Measurements from ENCODE around the gene SMG6. TPM values are rescaled to one million over a fixed set of nuclear protein-coding genes. Genes with fewer than 3 reads are reported as not detected.

Gene SMG6
- total and polyA plus RNA-seq, 7 experiments from 2014 or later: 8.6 to 65.3 (median 52.7) TPM

GRCh38 chr17:2128011-2128410, 175.6 kb downstream of the SMG6 start:
- no peaks in the 10 kb centered on the region for H3K27me3 ChIP-seq (ENCODE audit: control insufficient read depth in 2 of 2, insufficient read depth in 2 of 2, low read length in 2 of 2)
- H3K27me3 Mint-ChIP-seq: no peaks in the 10 kb centered on the region
- H3K4me3 ChIP-seq (ENCODE audit: low read length): no peak overlapping the region
- peaks cover 13 to 35% (median 21%) of the 10 kb centered on the region in 7 donors for H3K4me1 Mint-ChIP-seq
- H3K4me3 Mint-ChIP-seq: no peak overlapping the region
- ChIA-PET POLR2A (no interaction called here), CTCF (interaction anchor here (0.6 kb wide), 1 partner anchor 37 kb away, joined by 3 read pairs; no protein-coding TSS in a partner anchor)
- peaks cover 0 to 26% (median 8%) of the 10 kb centered on the region in 5 donors for H3K36me3 Mint-ChIP-seq
- H3K27ac ChIP-seq (ENCODE audit: low read depth, low read length): no peak overlapping the region
- ATAC-seq (no peak), DNase-seq (no peak)
- no peaks in the 10 kb centered on the region for H3K9me3 Mint-ChIP-seq
- H3K27ac Mint-ChIP-seq: no peak overlapping the region
- no peaks in the 10 kb centered on the region for H3K9me3 ChIP-seq (ENCODE audit: control insufficient read depth in 2 of 3, low read length in 3 of 3)
- peaks cover 0 to 18% (median 0%) of the 10 kb centered on the region in 3 experiments for H3K36me3 ChIP-seq (ENCODE audit: control insufficient read depth in 2 of 3, insufficient read depth in 3 of 3, low read length in 3 of 3)
- peaks cover 0 to 16% of the 10 kb centered on the region in 2 donors for H3K4me1 ChIP-seq (ENCODE audit: control insufficient read depth in 2 of 2, insufficient read depth in 2 of 2, low read length in 2 of 2)
- intact Hi-C loops (cut with micrococcal nuclease): no loop called here

- Histone ChIP-seq H3K36me3 (ENCODE audit: control insufficient read depth in 2 of 3, insufficient read depth in 3 of 3, low read length in 3 of 3) (peaks cover 0 to 24% (median 0%) of the 10 kb centered on the region in 3 experiments), H3K9me3 (ENCODE audit: control insufficient read depth in 2 of 3, low read length in 3 of 3) (no peaks in the 10 kb centered on the region), H3K27me3 (ENCODE audit: control insufficient read depth in 2 of 2, insufficient read depth in 2 of 2, low read length in 2 of 2) (no peaks in the 10 kb centered on the region), H3K4me3 (ENCODE audit: low read length) (no peak overlapping the region), H3K4me1 (ENCODE audit: control insufficient read depth in 2 of 2, insufficient read depth in 2 of 2, low read length in 2 of 2) (peaks cover 0 to 16% of the 10 kb centered on the region in 2 donors), H3K27ac (ENCODE audit: low read depth, low read length) (no peak overlapping the region)
- Mint-ChIP-seq H3K9me3 (no peaks in the 10 kb centered on the region), H3K4me1 (peaks cover 13 to 28% (median 25%) of the 10 kb centered on the region in 7 donors), H3K4me3 (no peak overlapping the region), H3K36me3 (peaks cover 4 to 32% (median 12%) of the 10 kb centered on the region in 5 donors), H3K27me3 (no peaks in the 10 kb centered on the region), H3K27ac (no peak overlapping the region)
- no peak for ATAC-seq
- ChIA-PET CTCF (interaction anchor here (0.7 kb wide), 1 partner anchor 120 kb away, joined by 3 read pairs; no protein-coding TSS in a partner anchor), POLR2A (no interaction called here)
- intact Hi-C loops (cut with micrococcal nuclease): no loop called here
- DNase-seq: no peak
Observed at GRCh38 chr17:2125013-2125535, 178.5 kb downstream of the SMG6 start.

- Mint-ChIP-seq H3K4me1 (peaks cover 13 to 28% (median 24%) of the 10 kb centered on the region in 7 donors), H3K27me3 (no peaks in the 10 kb centered on the region), H3K9me3 (no peaks in the 10 kb centered on the region), H3K36me3 (peaks cover 4 to 35% (median 12%) of the 10 kb centered on the region in 5 donors), H3K4me3 (peak overlapping the region in 4 of 10 donors; percentile 10 to 78 (median 60)), H3K27ac (peak overlapping the region in 8 of 9 donors; percentile 3 to 88 (median 52))
- CTCF ChIA-PET: interaction anchor here (0.9 kb wide), 1 partner anchor 121 kb away, joined by 3 read pairs; no protein-coding TSS in a partner anchor
- DNase-seq (no peak), ATAC-seq (no peak)
- intact Hi-C loops (cut with micrococcal nuclease): no loop called here
- H3K9me3 ChIP-seq (ENCODE audit: control insufficient read depth in 2 of 3, low read length in 3 of 3): no peaks in the 10 kb centered on the region
- peaks cover 0 to 28% (median 0%) of the 10 kb centered on the region in 3 experiments for H3K36me3 ChIP-seq (ENCODE audit: control insufficient read depth in 2 of 3, insufficient read depth in 3 of 3, low read length in 3 of 3)
- POLR2A ChIA-PET: no interaction called here
- no peak overlapping the region for H3K27ac ChIP-seq (ENCODE audit: low read depth, low read length)
- H3K27me3 ChIP-seq (ENCODE audit: control insufficient read depth in 2 of 2, insufficient read depth in 2 of 2, low read length in 2 of 2): no peaks in the 10 kb centered on the region
- no peak overlapping the region for H3K4me3 ChIP-seq (ENCODE audit: low read length)
- H3K4me1 ChIP-seq (ENCODE audit: control insufficient read depth in 2 of 2, insufficient read depth in 2 of 2, low read length in 2 of 2): peaks cover 0 to 16% of the 10 kb centered on the region in 2 donors
Observed at GRCh38 chr17:2124391-2124790, 179.2 kb downstream of the SMG6 start.

GRCh38 chr17:2123375-2124251, 180.0 kb downstream of the SMG6 start:
- peaks cover 4 to 35% (median 12%) of the 10 kb centered on the region in 5 donors for H3K36me3 Mint-ChIP-seq
- ChIA-PET POLR2A (no interaction called here), CTCF (interaction anchor here (0.9 kb wide), 1 partner anchor 122 kb away, joined by 3 read pairs; no protein-coding TSS in a partner anchor)
- ATAC-seq: peak; percentile 78
- Histone ChIP-seq H3K9me3 (ENCODE audit: control insufficient read depth in 2 of 3, low read length in 3 of 3) (no peaks in the 10 kb centered on the region), H3K27ac (ENCODE audit: low read depth, low read length) (no peak overlapping the region), H3K36me3 (ENCODE audit: control insufficient read depth in 2 of 3, insufficient read depth in 3 of 3, low read length in 3 of 3) (peaks cover 0 to 28% (median 0%) of the 10 kb centered on the region in 3 experiments), H3K4me1 (ENCODE audit: control insufficient read depth in 2 of 2, insufficient read depth in 2 of 2, low read length in 2 of 2) (peaks cover 0 to 16% of the 10 kb centered on the region in 2 donors), H3K27me3 (ENCODE audit: control insufficient read depth in 2 of 2, insufficient read depth in 2 of 2, low read length in 2 of 2) (no peaks in the 10 kb centered on the region), H3K4me3 (ENCODE audit: low read length) (no peak overlapping the region)
- H3K27ac Mint-ChIP-seq: peak overlapping the region in 8 of 9 donors; percentile 44 to 88 (median 78)
- intact Hi-C loops (cut with micrococcal nuclease): no loop called here
- H3K27me3 Mint-ChIP-seq: no peaks in the 10 kb centered on the region
- H3K9me3 Mint-ChIP-seq: no peaks in the 10 kb centered on the region
- peaks cover 13 to 28% (median 24%) of the 10 kb centered on the region in 7 donors for H3K4me1 Mint-ChIP-seq
- DNase-seq: no peak
- H3K4me3 Mint-ChIP-seq: peak overlapping the region in 7 of 10 donors; percentile 19 to 81 (median 61)

GRCh38 chr17:2122641-2123302, 180.8 kb downstream of the SMG6 start:
- intact Hi-C loops (cut with micrococcal nuclease): no loop called here
- Mint-ChIP-seq H3K4me1 (peaks cover 13 to 28% (median 24%) of the 10 kb centered on the region in 7 donors), H3K4me3 (peak overlapping the region in 1 of 10 donors; percentile 19), H3K27ac (peak overlapping the region in 2 of 9 donors; percentile 61 to 66), H3K9me3 (no peaks in the 10 kb centered on the region), H3K27me3 (no peaks in the 10 kb centered on the region), H3K36me3 (peaks cover 2 to 32% (median 12%) of the 10 kb centered on the region in 5 donors)
- peaks cover 0 to 16% of the 10 kb centered on the region in 2 donors for H3K4me1 ChIP-seq (ENCODE audit: control insufficient read depth in 2 of 2, insufficient read depth in 2 of 2, low read length in 2 of 2)
- ChIA-PET POLR2A (interaction anchor here (1.2 kb wide), 1 partner anchor 32 kb away, joined by 3 read pairs; no protein-coding TSS in a partner anchor), CTCF (no interaction called here)
- H3K9me3 ChIP-seq (ENCODE audit: control insufficient read depth in 2 of 3, low read length in 3 of 3): no peaks in the 10 kb centered on the region
- H3K4me3 ChIP-seq (ENCODE audit: low read length): no peak overlapping the region
- no peak overlapping the region for H3K27ac ChIP-seq (ENCODE audit: low read depth, low read length)
- H3K36me3 ChIP-seq (ENCODE audit: control insufficient read depth in 2 of 3, insufficient read depth in 3 of 3, low read length in 3 of 3): peaks cover 0 to 22% (median 0%) of the 10 kb centered on the region in 3 experiments
- peak; percentile 72 for ATAC-seq
- H3K27me3 ChIP-seq (ENCODE audit: control insufficient read depth in 2 of 2, insufficient read depth in 2 of 2, low read length in 2 of 2): no peaks in the 10 kb centered on the region
- peak in 1 of 9 donors; percentile 9 for DNase-seq
